ENCODE results near the gene PTPRD. TPM values are rescaled to one million over a fixed set of nuclear protein-coding genes. Genes with fewer than 3 reads are reported as not detected.

Gene PTPRD
- total RNA-seq, 1 donor from 2014 or later, result 0.05 TPM

DNA sequence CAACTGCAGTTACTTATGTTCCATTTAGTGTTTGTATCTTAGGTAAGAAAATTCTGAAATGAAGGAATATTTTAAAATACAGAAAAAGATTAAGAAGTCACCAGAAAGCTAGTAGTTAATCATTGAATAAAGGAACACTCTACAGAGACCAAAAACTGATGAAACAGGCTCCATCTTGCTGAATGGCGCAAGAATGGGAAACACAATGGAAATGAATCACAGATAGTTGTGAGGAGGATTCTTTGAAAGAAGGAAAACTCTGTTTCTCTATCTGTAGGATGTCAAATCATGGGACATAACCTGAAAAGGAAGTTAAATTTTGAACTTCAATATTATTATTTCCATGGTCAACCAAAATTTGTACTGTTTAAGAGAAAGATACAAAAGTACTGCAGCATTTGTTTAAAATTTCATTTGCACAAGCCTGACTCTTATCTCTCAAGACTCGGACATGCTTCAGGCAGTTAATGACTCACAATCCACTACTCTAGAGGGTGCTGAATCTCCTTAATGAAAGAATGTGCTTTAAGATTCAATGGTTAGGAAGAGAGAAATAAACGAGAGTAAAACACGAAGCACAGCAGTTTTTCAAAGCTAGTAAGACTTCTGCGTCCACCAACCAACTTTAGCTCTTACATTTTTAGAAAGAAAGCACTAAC is 1748.8 kb downstream of the PTPRD start:
- no peak for DNase-seq (ENCODE audit: low spot score)
- Mint-ChIP-seq H3K36me3 (ENCODE audit: low read depth) (no peaks in the 10 kb centered on the region), H3K27ac (no peak overlapping the region), H3K27me3 (ENCODE audit: insufficient read depth) (peaks cover 14% of the 10 kb centered on the region), H3K4me3 (no peak overlapping the region), H3K4me1 (ENCODE audit: low read depth) (no peaks in the 10 kb centered on the region), H3K9me3 (no peaks in the 10 kb centered on the region)
- intact Hi-C loops (cut with micrococcal nuclease), result no loop called here

GRCh38 chr9:8863069-8863468 is 1749.7 kb downstream of the PTPRD start:
- intact Hi-C loops (cut with micrococcal nuclease), result no loop called here
- Mint-ChIP-seq H3K36me3 (ENCODE audit: low read depth) (no peaks in the 10 kb centered on the region), H3K4me3 (no peak overlapping the region), H3K27me3 (ENCODE audit: insufficient read depth) (peaks cover 22% of the 10 kb centered on the region), H3K4me1 (ENCODE audit: low read depth) (no peaks in the 10 kb centered on the region), H3K27ac (no peak overlapping the region), H3K9me3 (no peaks in the 10 kb centered on the region)
- no peak for DNase-seq (ENCODE audit: low spot score)

DNA sequence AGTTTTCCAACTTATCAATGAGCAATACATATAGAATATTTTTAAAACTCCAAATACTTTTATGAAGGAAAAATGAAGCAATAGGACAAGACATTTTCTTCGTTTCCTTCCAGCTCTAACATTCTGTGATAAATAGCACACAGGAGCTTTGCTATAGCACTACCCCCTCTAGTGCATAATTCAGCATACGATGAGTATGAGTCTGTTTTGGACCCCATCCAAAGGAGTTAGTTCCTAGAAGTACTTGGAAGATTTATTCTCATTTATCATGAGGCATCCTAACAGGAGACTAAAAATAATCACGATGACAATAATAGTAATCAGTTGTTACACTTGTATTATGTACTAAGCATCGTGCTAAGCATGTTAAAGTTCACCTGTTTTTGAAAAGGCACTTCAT is 1751.9 kb downstream of the PTPRD start:
- Mint-ChIP-seq H3K4me1 (ENCODE audit: low read depth) (no peaks in the 10 kb centered on the region), H3K36me3 (ENCODE audit: low read depth) (no peaks in the 10 kb centered on the region), H3K9me3 (no peaks in the 10 kb centered on the region), H3K4me3 (no peak overlapping the region), H3K27me3 (ENCODE audit: insufficient read depth) (peaks cover 35% of the 10 kb centered on the region), H3K27ac (no peak overlapping the region)
- intact Hi-C loops (cut with micrococcal nuclease), result no loop called here
- no peak for DNase-seq (ENCODE audit: low spot score)

- Mint-ChIP-seq H3K36me3 (ENCODE audit: low read depth) (no peaks in the 10 kb centered on the region), H3K9me3 (no peaks in the 10 kb centered on the region), H3K4me3 (no peak overlapping the region), H3K27ac (no peak overlapping the region), H3K27me3 (ENCODE audit: insufficient read depth) (peaks cover 41% of the 10 kb centered on the region), H3K4me1 (ENCODE audit: low read depth) (no peaks in the 10 kb centered on the region)
- DNase-seq (ENCODE audit: low spot score), result no peak
- intact Hi-C loops (cut with micrococcal nuclease), result no loop called here
Measured at GRCh38 chr9:8860086-8860485, 1752.7 kb downstream of the PTPRD start.

- Mint-ChIP-seq H3K27me3 (ENCODE audit: insufficient read depth) (peaks cover 46% of the 10 kb centered on the region), H3K36me3 (ENCODE audit: low read depth) (no peaks in the 10 kb centered on the region), H3K4me3 (no peak overlapping the region), H3K9me3 (no peaks in the 10 kb centered on the region), H3K4me1 (ENCODE audit: low read depth) (no peaks in the 10 kb centered on the region), H3K27ac (no peak overlapping the region)
- DNase-seq (ENCODE audit: low spot score), result no peak
- intact Hi-C loops (cut with micrococcal nuclease), result no loop called here
Measured at GRCh38 chr9:8859416-8859815, 1753.4 kb downstream of the PTPRD start.

DNA sequence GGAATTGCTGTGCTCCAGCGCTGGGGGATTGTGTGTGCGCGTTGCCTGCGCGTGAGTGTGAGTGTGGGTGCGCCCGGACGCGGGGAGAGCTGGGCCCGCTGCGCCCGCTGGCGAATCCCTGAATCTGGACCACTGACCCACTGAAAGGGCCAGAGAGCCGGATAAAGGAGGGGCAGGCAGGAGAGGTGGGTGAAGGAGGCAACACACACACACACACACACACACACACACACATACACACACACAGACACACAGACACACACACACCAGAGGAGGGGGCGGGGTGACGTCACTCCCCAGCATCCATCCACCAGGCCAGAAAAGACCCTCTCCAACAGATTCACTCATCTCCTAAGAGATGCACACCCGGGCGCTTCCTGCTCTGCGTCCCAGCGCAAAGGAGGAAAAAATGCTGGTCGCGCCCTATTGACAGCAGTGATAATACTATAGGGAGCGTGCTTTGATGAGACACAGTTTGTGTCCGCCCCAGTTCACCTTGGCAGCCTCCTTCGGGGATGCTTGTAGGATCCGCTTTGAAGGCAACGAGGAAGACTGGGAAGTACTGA is 1754.1 kb downstream of the PTPRD start:
- H3K9me3 Mint-ChIP-seq, result no peaks in the 10 kb centered on the region
- H3K4me3 Mint-ChIP-seq, result peak overlapping the region; percentile 65
- H3K27me3 Mint-ChIP-seq (ENCODE audit: insufficient read depth), result peaks cover 46% of the 10 kb centered on the region
- no peaks in the 10 kb centered on the region for H3K36me3 Mint-ChIP-seq (ENCODE audit: low read depth)
- no peaks in the 10 kb centered on the region for H3K4me1 Mint-ChIP-seq (ENCODE audit: low read depth)
- DNase-seq (ENCODE audit: low spot score), result no peak
- intact Hi-C loops (cut with micrococcal nuclease), result no loop called here
- no peak overlapping the region for H3K27ac Mint-ChIP-seq

GRCh38 chr9:8857926-8858595 is 1754.7 kb downstream of the PTPRD start:
- Mint-ChIP-seq H3K9me3 (no peaks in the 10 kb centered on the region), H3K4me1 (ENCODE audit: low read depth) (no peaks in the 10 kb centered on the region), H3K27ac (no peak overlapping the region), H3K27me3 (ENCODE audit: insufficient read depth) (peaks cover 48% of the 10 kb centered on the region), H3K4me3 (peak overlapping the region; percentile 27), H3K36me3 (ENCODE audit: low read depth) (no peaks in the 10 kb centered on the region)
- intact Hi-C loops (cut with micrococcal nuclease), result no loop called here
- DNase-seq (ENCODE audit: low spot score), result no peak

DNA sequence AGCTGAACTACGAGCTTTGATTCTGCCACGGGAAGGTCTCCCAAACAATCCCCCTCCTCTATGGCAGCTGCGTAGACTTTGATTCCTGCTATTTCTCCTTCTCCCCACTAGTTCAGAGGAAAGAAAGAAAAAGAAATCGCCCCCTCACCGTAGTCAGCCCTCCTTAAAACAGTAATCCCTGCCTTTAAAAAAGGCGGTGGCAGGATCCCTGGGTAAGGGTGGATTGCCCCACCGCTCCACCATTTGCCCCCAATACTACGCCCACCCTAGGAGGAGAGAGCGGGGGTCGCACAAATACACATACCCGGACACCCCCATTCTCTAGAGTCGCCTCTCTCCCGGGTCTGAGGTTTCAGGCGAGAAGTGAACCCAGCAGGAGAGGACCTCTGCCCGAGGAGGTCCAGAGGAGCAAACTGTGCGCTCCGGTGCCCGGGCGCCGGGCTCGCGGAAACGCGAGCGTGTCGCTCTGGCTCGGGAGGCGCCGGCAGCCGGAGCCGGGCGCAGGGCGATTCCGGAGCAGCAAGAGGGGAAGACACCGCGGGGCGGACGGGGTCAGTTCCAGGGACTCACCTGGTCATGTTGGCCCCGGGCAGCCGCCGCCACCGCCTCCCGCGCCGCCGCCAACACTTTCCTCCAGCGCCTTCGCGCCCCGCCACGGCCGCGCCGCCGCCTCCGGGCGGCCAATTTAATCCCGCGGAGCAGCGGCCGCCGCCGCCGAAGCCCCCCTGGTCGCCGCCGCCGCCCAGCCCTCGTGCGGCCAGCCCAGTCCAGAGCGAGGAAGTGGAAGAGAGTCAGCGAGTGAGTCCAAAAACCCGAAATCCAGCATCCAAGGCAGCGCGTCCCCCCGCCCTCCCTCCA is 1755.5 kb downstream of the PTPRD start:
- no peaks in the 10 kb centered on the region for H3K36me3 Mint-ChIP-seq (ENCODE audit: low read depth)
- no peaks in the 10 kb centered on the region for H3K9me3 Mint-ChIP-seq
- H3K4me1 Mint-ChIP-seq (ENCODE audit: low read depth), result no peaks in the 10 kb centered on the region
- H3K27me3 Mint-ChIP-seq (ENCODE audit: insufficient read depth), result peaks cover 47% of the 10 kb centered on the region
- peak overlapping the region; percentile 16 for H3K4me3 Mint-ChIP-seq
- intact Hi-C loops (cut with micrococcal nuclease), result no loop called here
- DNase-seq (ENCODE audit: low spot score), result no peak
- no peak overlapping the region for H3K27ac Mint-ChIP-seq

DNA sequence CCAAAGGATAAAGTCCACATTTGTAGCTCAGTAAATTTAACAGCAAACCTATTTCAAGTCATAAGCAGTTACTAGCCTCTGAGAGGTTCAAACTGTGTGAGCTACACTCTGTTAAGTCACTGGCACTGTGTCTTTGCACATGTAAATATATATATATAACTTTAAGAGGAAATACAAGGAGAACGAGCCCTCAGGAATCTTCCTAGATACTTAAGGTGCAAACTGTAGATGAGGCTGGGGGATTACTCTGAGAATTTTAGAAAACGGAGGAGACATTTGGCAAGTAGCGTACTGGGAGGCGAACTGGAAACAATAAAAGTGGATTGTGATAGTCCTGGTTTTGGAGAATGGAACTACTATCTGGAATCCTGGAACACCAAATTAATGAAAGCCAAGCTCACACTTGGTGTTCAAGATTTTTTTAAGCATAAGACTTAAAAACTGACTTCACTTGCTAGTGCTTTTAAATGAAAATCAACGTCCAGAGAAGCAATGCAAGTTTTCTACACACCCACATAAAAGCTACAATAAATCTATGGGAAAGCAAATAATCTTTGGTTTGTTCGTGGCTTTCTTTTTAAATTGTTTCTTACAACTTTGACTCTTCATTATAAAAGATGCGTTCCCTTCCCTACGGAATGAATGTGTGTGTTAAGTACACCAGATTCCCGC is 1756.3 kb downstream of the PTPRD start:
- Mint-ChIP-seq H3K27ac (no peak overlapping the region), H3K9me3 (no peaks in the 10 kb centered on the region), H3K4me3 (peak overlapping the region; percentile 16), H3K27me3 (ENCODE audit: insufficient read depth) (peaks cover 49% of the 10 kb centered on the region), H3K36me3 (ENCODE audit: low read depth) (no peaks in the 10 kb centered on the region), H3K4me1 (ENCODE audit: low read depth) (no peaks in the 10 kb centered on the region)
- intact Hi-C loops (cut with micrococcal nuclease), result no loop called here
- no peak for DNase-seq (ENCODE audit: low spot score)

GRCh38 chr9:8855046-8855445 is 1757.8 kb downstream of the PTPRD start:
- H3K4me3 Mint-ChIP-seq, result no peak overlapping the region

DNA sequence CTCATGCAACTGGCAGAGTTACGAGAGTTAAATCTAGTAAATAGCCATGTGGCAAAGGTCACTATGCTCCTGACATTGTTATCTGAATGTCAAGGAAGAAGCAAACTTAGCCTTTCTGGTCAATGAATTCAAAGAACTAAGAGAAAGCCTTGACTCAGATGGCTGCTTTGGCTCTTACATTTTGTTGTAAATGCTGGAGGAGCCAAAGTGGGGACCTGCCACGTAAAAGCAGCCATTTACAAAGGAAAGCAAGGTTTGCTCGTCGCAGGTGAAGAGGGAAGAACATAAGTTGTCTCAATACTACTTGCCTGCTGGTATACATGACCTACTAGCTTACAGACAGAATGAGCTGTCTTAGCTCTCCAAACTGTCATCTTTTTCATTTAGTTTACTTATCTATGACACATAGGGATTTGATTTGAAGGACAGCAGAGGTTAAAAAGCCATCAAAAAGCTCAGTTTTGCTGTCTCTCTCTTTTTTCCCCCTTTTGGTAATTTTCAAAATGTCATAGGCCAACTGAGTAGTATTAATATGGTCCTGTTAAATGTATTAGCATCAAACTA is 1760.4 kb downstream of the PTPRD start:
- Mint-ChIP-seq H3K27ac (no peak overlapping the region), H3K4me3 (no peak overlapping the region), H3K9me3 (no peaks in the 10 kb centered on the region), H3K36me3 (ENCODE audit: low read depth) (no peaks in the 10 kb centered on the region), H3K27me3 (ENCODE audit: insufficient read depth) (peaks cover 29% of the 10 kb centered on the region), H3K4me1 (ENCODE audit: low read depth) (no peaks in the 10 kb centered on the region)
- no peak for DNase-seq (ENCODE audit: low spot score)
- intact Hi-C loops (cut with micrococcal nuclease), result no loop called here

More at GRCh38 chr9:8855046-8855445, 1757.8 kb downstream of the PTPRD start:
- no peaks in the 10 kb centered on the region for H3K36me3 Mint-ChIP-seq (ENCODE audit: low read depth)
- H3K4me1 Mint-ChIP-seq (ENCODE audit: low read depth), result no peaks in the 10 kb centered on the region
- H3K27me3 Mint-ChIP-seq (ENCODE audit: insufficient read depth), result peaks cover 45% of the 10 kb centered on the region
- H3K9me3 Mint-ChIP-seq, result no peaks in the 10 kb centered on the region
- DNase-seq (ENCODE audit: low spot score), result no peak
- no peak overlapping the region for H3K27ac Mint-ChIP-seq
- intact Hi-C loops (cut with micrococcal nuclease), result no loop called here

GRCh38 chr9:8850914-8851313 is 1761.9 kb downstream of the PTPRD start:
- H3K36me3 Mint-ChIP-seq (ENCODE audit: low read depth), result no peaks in the 10 kb centered on the region
- no peak overlapping the region for H3K27ac Mint-ChIP-seq
- intact Hi-C loops (cut with micrococcal nuclease), result no loop called here
- H3K4me3 Mint-ChIP-seq, result no peak overlapping the region
- no peaks in the 10 kb centered on the region for H3K9me3 Mint-ChIP-seq
- no peak for DNase-seq (ENCODE audit: low spot score)
- H3K4me1 Mint-ChIP-seq (ENCODE audit: low read depth), result no peaks in the 10 kb centered on the region
- peaks cover 17% of the 10 kb centered on the region for H3K27me3 Mint-ChIP-seq (ENCODE audit: insufficient read depth)
